ENCODE data around the gene A2M.

DNA sequence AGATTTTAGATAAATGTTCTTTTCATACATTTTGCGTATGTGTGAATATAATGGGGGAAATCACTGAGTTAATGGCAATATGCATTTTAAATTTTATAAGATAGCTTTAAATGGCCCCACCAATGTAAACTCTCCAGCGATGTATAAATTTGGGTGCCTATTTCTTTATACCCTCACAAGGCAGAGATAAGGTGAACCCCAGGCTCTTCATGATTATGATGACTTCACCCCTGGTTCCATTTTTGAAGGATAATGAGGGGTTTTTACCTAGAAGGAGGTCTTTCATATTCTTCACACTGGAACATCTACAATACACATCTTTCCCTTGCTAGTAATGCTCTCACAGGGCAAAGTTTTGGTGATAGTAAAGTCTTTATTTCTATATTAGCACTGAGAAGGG, 91.2 kb downstream of the A2M start:
- TF ChIP-seq, protein P1, sequence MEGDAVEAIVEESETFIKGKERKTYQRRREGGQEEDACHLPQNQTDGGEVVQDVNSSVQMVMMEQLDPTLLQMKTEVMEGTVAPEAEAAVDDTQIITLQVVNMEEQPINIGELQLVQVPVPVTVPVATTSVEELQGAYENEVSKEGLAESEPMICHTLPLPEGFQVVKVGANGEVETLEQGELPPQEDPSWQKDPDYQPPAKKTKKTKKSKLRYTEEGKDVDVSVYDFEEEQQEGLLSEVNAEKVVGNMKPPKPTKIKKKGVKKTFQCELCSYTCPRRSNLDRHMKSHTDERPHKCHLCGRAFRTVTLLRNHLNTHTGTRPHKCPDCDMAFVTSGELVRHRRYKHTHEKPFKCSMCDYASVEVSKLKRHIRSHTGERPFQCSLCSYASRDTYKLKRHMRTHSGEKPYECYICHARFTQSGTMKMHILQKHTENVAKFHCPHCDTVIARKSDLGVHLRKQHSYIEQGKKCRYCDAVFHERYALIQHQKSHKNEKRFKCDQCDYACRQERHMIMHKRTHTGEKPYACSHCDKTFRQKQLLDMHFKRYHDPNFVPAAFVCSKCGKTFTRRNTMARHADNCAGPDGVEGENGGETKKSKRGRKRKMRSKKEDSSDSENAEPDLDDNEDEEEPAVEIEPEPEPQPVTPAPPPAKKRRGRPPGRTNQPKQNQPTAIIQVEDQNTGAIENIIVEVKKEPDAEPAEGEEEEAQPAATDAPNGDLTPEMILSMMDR (IDR thresholded peaks at IDR 0.05; ENCODE audit: low read length) = no peak
- TF ChIP-seq EZH2 (optimal IDR thresholded peaks at IDR 0.05; ENCODE audit: low read depth, low read length) = no peak
